GM10847 (cell line): ENCODE measurements around the gene EGFL6.

Source experiments
- POLR2A ChIP-seq: IDR thresholded peaks from 2 replicates; pipeline ENCODE4 v1.6.1; 2011; ENCODE audit not compliant: insufficient read length; ENCODE audit errors: extremely low read depth

Gene EGFL6

DNA sequence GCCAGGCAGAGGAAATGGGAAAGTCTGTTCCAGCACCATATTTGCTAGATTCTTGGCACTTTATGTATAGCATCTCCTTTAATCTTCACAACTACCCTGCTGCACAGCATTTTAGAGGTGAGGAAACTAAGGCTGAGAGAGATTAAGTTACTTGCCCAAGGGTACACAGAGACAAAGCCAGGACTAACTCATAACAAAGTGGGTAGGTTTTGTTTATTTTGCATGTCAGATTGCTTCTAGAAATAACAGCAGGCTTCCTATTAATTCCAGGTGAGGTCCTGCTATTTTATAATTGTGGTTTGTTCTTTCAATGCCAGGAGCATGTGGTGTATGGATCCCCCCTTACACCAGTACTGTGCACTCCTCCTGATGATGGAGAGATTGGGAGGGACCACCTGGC is 98.5 kb downstream of the EGFL6 start:
- TF ChIP-seq POLR2A: no peak

- no peak for TF ChIP-seq POLR2A
Observed at GRCh38 chrX:13669246-13669737, 99.9 kb downstream of the EGFL6 start.

- TF ChIP-seq POLR2A: no peak
Observed at GRCh38 chrX:13670197-13670596, 100.8 kb downstream of the EGFL6 start.

- no peak for TF ChIP-seq POLR2A
Observed at GRCh38 chrX:13673016-13673415, 103.6 kb downstream of the EGFL6 start.

- no peak for TF ChIP-seq POLR2A
Observed at GRCh38 chrX:13676885-13677284, 107.5 kb downstream of the EGFL6 start.

DNA sequence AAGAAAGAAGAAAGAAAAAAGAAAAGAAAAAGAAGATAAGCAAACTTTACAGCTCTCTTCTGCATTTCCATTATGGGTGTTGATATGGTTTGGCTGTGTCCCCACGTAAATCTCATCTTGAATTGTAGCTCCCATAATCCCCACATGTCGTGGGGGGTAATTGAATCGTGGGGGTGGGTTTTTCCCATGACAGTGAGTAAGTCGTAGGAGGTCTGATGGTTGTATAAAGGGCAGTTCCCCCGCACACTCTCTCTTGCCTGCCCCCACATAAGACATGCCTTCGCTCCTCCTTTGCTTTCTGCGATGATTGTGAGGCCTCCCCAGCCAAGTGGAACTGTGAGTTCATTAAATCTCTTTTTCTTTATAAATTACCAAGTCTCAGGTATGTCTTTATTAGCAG is 112.2 kb downstream of the EGFL6 start:
- TF ChIP-seq POLR2A: no peak
